Stimulated activated CD8-positive, alpha-beta memory T cell treated with anti-CD3 and anti-CD28 coated beads, Interleukin-7, amount 100 ng/mL, for 48 hours (primary cell): ENCODE data around the gene CDKN1B.
"Not testable (repeated sequence)": the region's sequence is repeated elsewhere in the genome, so short reads cannot be mapped to it uniquely, and the experiment has no call there.

Experiments
- DNase-seq, 2 donors: peaks; one replicate each; pipeline ENCODE4 v3.0.0-alpha.2; 2020; ENCODE audit warnings: low read depth in 1 of 2; ENCODE audit errors: extremely low read depth in 1 of 2

Gene CDKN1B

GRCh38 chr12:12723681-12724420 is 6.7 kb downstream of the CDKN1B start:
- no peak for DNase-seq

- no peak for DNase-seq
Observed at GRCh38 chr12:12724421-12725085, 7.4 kb downstream of the CDKN1B start.

GRCh38 chr12:12725086-12725955 is 8.2 kb downstream of the CDKN1B start:
- peak; percentile 84 to 97 for DNase-seq

GRCh38 chr12:12725956-12726554 is 8.9 kb downstream of the CDKN1B start:
- DNase-seq = no peak

GRCh38 chr12:12726555-12727093 is 9.5 kb downstream of the CDKN1B start:
- no peak for DNase-seq

GRCh38 chr12:12731178-12731577 is 14.0 kb downstream of the CDKN1B start:
- DNase-seq = no peak

GRCh38 chr12:12731785-12732184 is 14.6 kb downstream of the CDKN1B start:
- no peak for DNase-seq

GRCh38 chr12:12733118-12733517 is 15.9 kb downstream of the CDKN1B start:
- DNase-seq = no peak

GRCh38 chr12:12734054-12734453 is 16.9 kb downstream of the CDKN1B start:
- DNase-seq = no peak

GRCh38 chr12:12734561-12735071 is 17.4 kb downstream of the CDKN1B start:
- no peak for DNase-seq

GRCh38 chr12:12735301-12735700 is 18.1 kb downstream of the CDKN1B start:
- DNase-seq = no peak

- DNase-seq = no peak
Observed at GRCh38 chr12:12736759-12737676, 19.9 kb downstream of the CDKN1B start.

GRCh38 chr12:12738152-12738551 is 21.0 kb downstream of the CDKN1B start:
- DNase-seq = not testable (repeated sequence)

GRCh38 chr12:12741660-12742059 is 24.5 kb downstream of the CDKN1B start:
- DNase-seq = no peak

- DNase-seq = no peak
Observed at GRCh38 chr12:12744546-12745305, 27.6 kb downstream of the CDKN1B start.

GRCh38 chr12:12745576-12746211 is 28.5 kb downstream of the CDKN1B start:
- DNase-seq = no peak

GRCh38 chr12:12747278-12747677 is 30.1 kb downstream of the CDKN1B start:
- no peak for DNase-seq

- DNase-seq = no peak
Observed at GRCh38 chr12:12748044-12748443, 30.9 kb downstream of the CDKN1B start.
